ENCODE measurements around the gene LRRC47.

- TF ChIP-seq, protein P1, sequence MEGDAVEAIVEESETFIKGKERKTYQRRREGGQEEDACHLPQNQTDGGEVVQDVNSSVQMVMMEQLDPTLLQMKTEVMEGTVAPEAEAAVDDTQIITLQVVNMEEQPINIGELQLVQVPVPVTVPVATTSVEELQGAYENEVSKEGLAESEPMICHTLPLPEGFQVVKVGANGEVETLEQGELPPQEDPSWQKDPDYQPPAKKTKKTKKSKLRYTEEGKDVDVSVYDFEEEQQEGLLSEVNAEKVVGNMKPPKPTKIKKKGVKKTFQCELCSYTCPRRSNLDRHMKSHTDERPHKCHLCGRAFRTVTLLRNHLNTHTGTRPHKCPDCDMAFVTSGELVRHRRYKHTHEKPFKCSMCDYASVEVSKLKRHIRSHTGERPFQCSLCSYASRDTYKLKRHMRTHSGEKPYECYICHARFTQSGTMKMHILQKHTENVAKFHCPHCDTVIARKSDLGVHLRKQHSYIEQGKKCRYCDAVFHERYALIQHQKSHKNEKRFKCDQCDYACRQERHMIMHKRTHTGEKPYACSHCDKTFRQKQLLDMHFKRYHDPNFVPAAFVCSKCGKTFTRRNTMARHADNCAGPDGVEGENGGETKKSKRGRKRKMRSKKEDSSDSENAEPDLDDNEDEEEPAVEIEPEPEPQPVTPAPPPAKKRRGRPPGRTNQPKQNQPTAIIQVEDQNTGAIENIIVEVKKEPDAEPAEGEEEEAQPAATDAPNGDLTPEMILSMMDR (IDR thresholded peaks at IDR 0.05), result no peak
- no peak for TF ChIP-seq POLR2A (IDR thresholded peaks at IDR 0.05)
Observed at GRCh38 chr1:3838788-3839187, 42.5 kb upstream of the LRRC47 start.

Measured in uterus (tissue), 2 donors.